Measurements from ENCODE around the gene PORCN. TPM values are rescaled to one million over a fixed set of nuclear protein-coding genes. Genes with fewer than 3 reads are reported as not detected.
"Not testable (repeated sequence)": the region's sequence is repeated elsewhere in the genome, so short reads cannot be mapped to it uniquely, and the experiment has no call there.

PORCN gene
- total and polyA plus RNA-seq, 2 of the 13 experiments (the other 11 are each of a cell fraction or from before 2014, with no cell fraction given), result 3.9 to 5.8 TPM

DNA sequence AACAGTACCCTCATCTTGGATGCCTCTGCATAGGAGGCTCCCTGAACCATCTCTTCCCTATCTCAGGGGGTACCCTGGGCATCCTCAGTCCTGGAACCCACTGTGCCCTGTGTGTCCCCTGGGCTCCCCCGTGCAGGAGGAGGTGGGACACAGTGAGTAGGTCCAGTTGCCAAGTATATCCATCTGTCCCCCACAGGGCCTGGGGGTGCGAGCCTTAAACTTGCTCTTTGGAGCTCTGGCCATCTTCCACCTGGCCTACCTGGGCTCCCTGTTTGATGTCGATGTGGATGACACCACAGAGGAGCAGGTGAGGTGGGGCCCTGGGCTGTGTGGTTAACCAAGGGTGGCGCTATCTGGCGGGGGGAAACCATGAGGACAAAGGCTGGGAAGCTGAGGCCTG, 8.2 kb downstream of the PORCN start (continued):
- TF ChIP-seq, protein P1, sequence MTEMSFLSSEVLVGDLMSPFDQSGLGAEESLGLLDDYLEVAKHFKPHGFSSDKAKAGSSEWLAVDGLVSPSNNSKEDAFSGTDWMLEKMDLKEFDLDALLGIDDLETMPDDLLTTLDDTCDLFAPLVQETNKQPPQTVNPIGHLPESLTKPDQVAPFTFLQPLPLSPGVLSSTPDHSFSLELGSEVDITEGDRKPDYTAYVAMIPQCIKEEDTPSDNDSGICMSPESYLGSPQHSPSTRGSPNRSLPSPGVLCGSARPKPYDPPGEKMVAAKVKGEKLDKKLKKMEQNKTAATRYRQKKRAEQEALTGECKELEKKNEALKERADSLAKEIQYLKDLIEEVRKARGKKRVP (CRISPR knock-in tag; IDR thresholded peaks at IDR 0.05), result no peak
- TF ChIP-seq HOXA9 (CRISPR knock-in tag; IDR thresholded peaks at IDR 0.05; ENCODE audit: borderline replicate concordance), result no peak
- TF ChIP-seq MED1 (CRISPR knock-in tag; IDR thresholded peaks at IDR 0.05), result no peak
- TF ChIP-seq, protein P2, sequence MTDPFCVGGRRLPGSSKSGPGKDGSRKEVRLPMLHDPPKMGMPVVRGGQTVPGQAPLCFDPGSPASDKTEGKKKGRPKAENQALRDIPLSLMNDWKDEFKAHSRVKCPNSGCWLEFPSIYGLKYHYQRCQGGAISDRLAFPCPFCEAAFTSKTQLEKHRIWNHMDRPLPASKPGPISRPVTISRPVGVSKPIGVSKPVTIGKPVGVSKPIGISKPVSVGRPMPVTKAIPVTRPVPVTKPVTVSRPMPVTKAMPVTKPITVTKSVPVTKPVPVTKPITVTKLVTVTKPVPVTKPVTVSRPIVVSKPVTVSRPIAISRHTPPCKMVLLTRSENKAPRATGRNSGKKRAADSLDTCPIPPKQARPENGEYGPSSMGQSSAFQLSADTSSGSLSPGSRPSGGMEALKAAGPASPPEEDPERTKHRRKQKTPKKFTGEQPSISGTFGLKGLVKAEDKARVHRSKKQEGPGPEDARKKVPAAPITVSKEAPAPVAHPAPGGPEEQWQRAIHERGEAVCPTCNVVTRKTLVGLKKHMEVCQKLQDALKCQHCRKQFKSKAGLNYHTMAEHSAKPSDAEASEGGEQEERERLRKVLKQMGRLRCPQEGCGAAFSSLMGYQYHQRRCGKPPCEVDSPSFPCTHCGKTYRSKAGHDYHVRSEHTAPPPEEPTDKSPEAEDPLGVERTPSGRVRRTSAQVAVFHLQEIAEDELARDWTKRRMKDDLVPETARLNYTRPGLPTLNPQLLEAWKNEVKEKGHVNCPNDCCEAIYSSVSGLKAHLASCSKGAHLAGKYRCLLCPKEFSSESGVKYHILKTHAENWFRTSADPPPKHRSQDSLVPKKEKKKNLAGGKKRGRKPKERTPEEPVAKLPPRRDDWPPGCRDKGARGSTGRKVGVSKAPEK (CRISPR knock-in tag; IDR thresholded peaks at IDR 0.05; ENCODE audit: borderline replicate concordance), result no peak
- no peak for TF ChIP-seq FOXK1 (CRISPR knock-in tag; IDR thresholded peaks at IDR 0.05; ENCODE audit: borderline replicate concordance, low read depth)
- TF ChIP-seq, protein P3, sequence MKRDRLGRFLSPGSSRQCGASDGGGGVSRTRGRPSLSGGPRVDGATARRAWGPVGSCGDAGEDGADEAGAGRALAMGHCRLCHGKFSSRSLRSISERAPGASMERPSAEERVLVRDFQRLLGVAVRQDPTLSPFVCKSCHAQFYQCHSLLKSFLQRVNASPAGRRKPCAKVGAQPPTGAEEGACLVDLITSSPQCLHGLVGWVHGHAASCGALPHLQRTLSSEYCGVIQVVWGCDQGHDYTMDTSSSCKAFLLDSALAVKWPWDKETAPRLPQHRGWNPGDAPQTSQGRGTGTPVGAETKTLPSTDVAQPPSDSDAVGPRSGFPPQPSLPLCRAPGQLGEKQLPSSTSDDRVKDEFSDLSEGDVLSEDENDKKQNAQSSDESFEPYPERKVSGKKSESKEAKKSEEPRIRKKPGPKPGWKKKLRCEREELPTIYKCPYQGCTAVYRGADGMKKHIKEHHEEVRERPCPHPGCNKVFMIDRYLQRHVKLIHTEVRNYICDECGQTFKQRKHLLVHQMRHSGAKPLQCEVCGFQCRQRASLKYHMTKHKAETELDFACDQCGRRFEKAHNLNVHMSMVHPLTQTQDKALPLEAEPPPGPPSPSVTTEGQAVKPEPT (CRISPR knock-in tag; IDR thresholded peaks at IDR 0.05; ENCODE audit: low read depth), result no peak
- no peak for TF ChIP-seq ZNF605 (CRISPR knock-in tag; IDR thresholded peaks at IDR 0.05)
- no peak for TF ChIP-seq TMF1 (CRISPR knock-in tag; IDR thresholded peaks at IDR 0.05; ENCODE audit: low read depth)
- no peak for TF ChIP-seq RFX5 (IDR thresholded peaks at IDR 0.05; ENCODE audit: low read depth, low read length)
- TF ChIP-seq ZNF12 (CRISPR knock-in tag; IDR thresholded peaks at IDR 0.05), result no peak
- no peak for TF ChIP-seq KDM1A (CRISPR knock-in tag; IDR thresholded peaks at IDR 0.05)
- no peak for TF ChIP-seq NCOA2 (CRISPR knock-in tag; IDR thresholded peaks at IDR 0.05)

DNA sequence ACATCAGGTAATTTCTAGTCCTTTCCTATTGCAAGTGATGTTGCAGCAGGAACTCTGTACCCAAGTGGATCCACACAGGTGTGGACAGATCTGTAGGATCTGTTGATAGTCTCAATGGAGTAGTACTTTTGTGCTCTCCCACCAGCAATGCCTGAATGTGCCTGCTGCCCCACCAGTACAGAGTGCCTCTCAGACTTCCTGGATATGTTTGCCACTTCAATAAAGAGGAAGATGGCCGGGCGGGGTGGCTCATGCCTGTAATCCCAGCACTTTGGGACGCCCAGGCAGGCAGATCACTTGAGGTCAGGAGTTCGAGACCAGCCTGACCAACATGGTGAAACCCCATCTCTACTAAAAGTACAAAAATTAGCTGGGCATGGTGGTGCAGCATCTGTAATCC, 10.7 kb downstream of the PORCN start:
- H3K27me3 ChIP-seq (ENCODE audit: control insufficient read depth in 1 of 2, insufficient read depth in 2 of 2, low read length in 2 of 2); CTCF ChIA-PET (ENCODE audit: low intra/inter-chr PET ratio, low total read pairs); FAIRE-seq; H2AFZ ChIP-seq (ENCODE audit: low read length); H3K4me2 ChIP-seq (ENCODE audit: low read depth, low read length); BruUV-seq (replicated peaks); H3K4me3 ChIP-seq (replicated peaks in 1 of 3; ENCODE audit: insufficient read depth in 1 of 3, low read depth in 2 of 3, low read length in 3 of 3); DNase-seq (ENCODE audit: low spot score); H3K36me3 ChIP-seq (replicated peaks in 1 of 2; ENCODE audit: control insufficient read depth in 1 of 2, insufficient read depth in 2 of 2, low read length in 2 of 2); ATAC-seq; POLR2A ChIA-PET; in situ Hi-C loops (cut with HindIII; ENCODE audit: extremely low pct_ligation_motif_present, low pct_unique_long_range_greater_than_20kb); H3K9me3 ChIP-seq (ENCODE audit: low read length); H3K27ac ChIP-seq (ENCODE audit: extremely low read length, insufficient read depth, low read length); intact Hi-C loops (cut with micrococcal nuclease; ENCODE audit: unreplicated experiment); H3K9ac ChIP-seq (ENCODE audit: insufficient read depth, low read depth, low read length); H4K20me1 ChIP-seq (ENCODE audit: insufficient read depth, low read length): not testable (repeated sequence)
- no CpG with 5 or more reads among the region's 4 CpGs for WGBS (ENCODE audit: low lambda C conversion rate)
- Histone ChIP-seq H3K4me1 (ENCODE audit: insufficient read depth, low read length) (peaks cover 24% of the 10 kb centered on the region), H3K79me2 (ENCODE audit: insufficient read depth, low read length) (peaks cover 17% of the 10 kb centered on the region)

Data from HepG2 (cell line).